GM19467 (cell line): Measurements from ENCODE around the gene SPNS2.

Experiments
- ATAC-seq: cut with Tn5 transposase; IDR thresholded peaks from one replicate; pipeline ENCODE4 v1.9.1; 2021; ENCODE audit warnings: mild to moderate bottlenecking, moderate library complexity; ENCODE audit not compliant: unreplicated experiment

SPNS2 gene

GRCh38 chr17:4536742-4537411, 38.2 kb downstream of the SPNS2 start:
- no peak for ATAC-seq

GRCh38 chr17:4537451-4538235, 39.0 kb downstream of the SPNS2 start:
- ATAC-seq, result no peak

GRCh38 chr17:4538236-4539002, 39.7 kb downstream of the SPNS2 start:
- ATAC-seq, result no peak

GRCh38 chr17:4539025-4539424, 40.3 kb downstream of the SPNS2 start:
- ATAC-seq, result no peak

GRCh38 chr17:4539576-4540223, 41.0 kb downstream of the SPNS2 start:
- no peak for ATAC-seq

GRCh38 chr17:4540224-4540651, 41.6 kb downstream of the SPNS2 start:
- ATAC-seq, result no peak

GRCh38 chr17:4540687-4541327, 42.1 kb downstream of the SPNS2 start:
- no peak for ATAC-seq

- ATAC-seq, result no peak
These were observed 42.8 kb downstream of the SPNS2 start for GRCh38 chr17:4541328-4542002.

GRCh38 chr17:4542003-4542725, 43.5 kb downstream of the SPNS2 start:
- ATAC-seq, result no peak

- no peak for ATAC-seq
These were observed 44.1 kb downstream of the SPNS2 start for GRCh38 chr17:4542726-4543191.

- ATAC-seq, result no peak
These were observed 44.9 kb downstream of the SPNS2 start for GRCh38 chr17:4543557-4544026.

- no peak for ATAC-seq
These were observed 45.7 kb downstream of the SPNS2 start for GRCh38 chr17:4544135-4544950.

- no peak for ATAC-seq
These were observed 46.2 kb downstream of the SPNS2 start for GRCh38 chr17:4544951-4545216.

- ATAC-seq, result no peak
These were observed 46.7 kb downstream of the SPNS2 start for GRCh38 chr17:4545217-4545951.

- ATAC-seq, result no peak
These were observed 48.6 kb downstream of the SPNS2 start for GRCh38 chr17:4547118-4547906.

GRCh38 chr17:4548061-4548461, 49.4 kb downstream of the SPNS2 start:
- ATAC-seq, result no peak
